Tibial nerve (tissue), 4 donors: ENCODE results near the gene PCGF5.
"Not testable (repeated sequence)": the region's sequence is repeated elsewhere in the genome, so short reads cannot be mapped to it uniquely, and the experiment has no call there.

Experiments used
- EP300 ChIP-seq, 2 donors: sonication (generic); formaldehyde crosslinking; IDR thresholded peaks; one replicate each; pipeline ENCODE4 v1.6.1; 2017; ENCODE audit warnings: antibody characterized with exemption in 2 of 2, mild to moderate bottlenecking in 1 of 2
- POLR2A ChIP-seq, 2 donors: fragments of 450-650 bp; IDR thresholded peaks; one replicate each; pipeline ENCODE4 v1.6.1; 2017; ENCODE audit warnings: antibody characterized with exemption in 2 of 2, mild to moderate bottlenecking in 2 of 2, moderate library complexity in 2 of 2
- TF ChIP-seq, protein P1 (sequence below), 5 experiments: fragments of 200-600 bp in 3 of 5; fragments of 450-650 bp in 2 of 5; sonication (generic) in 3 of 5; IDR thresholded peaks; one replicate each; pipeline ENCODE4 v1.5.1; 2016 to 2019; ENCODE audit warnings: antibody characterized with exemption in 5 of 5, mild to moderate bottlenecking in 3 of 5, moderate library complexity in 2 of 5

DNA sequence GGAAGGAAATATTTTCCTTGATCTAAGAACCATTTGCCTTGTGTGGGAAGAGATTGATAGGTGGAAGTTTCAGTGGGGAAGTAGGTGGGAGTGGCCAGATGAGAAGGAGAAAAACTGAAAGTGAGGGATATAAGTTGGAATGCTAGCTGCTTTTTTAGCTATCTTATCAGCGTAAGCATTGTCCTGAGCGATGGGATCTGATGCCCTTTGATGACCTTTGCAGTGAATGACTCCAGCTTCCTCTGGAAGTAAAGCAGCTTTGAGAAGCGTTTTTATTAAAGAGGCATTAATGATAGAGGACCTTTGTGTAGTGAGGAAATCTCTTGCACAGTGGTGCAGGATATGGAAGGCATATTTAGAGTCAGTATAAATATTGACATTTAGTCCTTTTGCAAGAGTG is 82.5 kb downstream of the PCGF5 start:
- TF ChIP-seq, protein P1, sequence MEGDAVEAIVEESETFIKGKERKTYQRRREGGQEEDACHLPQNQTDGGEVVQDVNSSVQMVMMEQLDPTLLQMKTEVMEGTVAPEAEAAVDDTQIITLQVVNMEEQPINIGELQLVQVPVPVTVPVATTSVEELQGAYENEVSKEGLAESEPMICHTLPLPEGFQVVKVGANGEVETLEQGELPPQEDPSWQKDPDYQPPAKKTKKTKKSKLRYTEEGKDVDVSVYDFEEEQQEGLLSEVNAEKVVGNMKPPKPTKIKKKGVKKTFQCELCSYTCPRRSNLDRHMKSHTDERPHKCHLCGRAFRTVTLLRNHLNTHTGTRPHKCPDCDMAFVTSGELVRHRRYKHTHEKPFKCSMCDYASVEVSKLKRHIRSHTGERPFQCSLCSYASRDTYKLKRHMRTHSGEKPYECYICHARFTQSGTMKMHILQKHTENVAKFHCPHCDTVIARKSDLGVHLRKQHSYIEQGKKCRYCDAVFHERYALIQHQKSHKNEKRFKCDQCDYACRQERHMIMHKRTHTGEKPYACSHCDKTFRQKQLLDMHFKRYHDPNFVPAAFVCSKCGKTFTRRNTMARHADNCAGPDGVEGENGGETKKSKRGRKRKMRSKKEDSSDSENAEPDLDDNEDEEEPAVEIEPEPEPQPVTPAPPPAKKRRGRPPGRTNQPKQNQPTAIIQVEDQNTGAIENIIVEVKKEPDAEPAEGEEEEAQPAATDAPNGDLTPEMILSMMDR (IDR thresholded peaks at IDR 0.05), result not testable (repeated sequence)
- not testable (repeated sequence) for TF ChIP-seq EP300, POLR2A (IDR thresholded peaks at IDR 0.05)
